HG02623 (cell line): ENCODE results near the gene IBA57.
"Not testable (repeated sequence)": the region's sequence is repeated elsewhere in the genome, so short reads cannot be mapped to it uniquely, and the experiment has no call there.

Experiments
- ATAC-seq: cut with Tn5 transposase; IDR thresholded peaks from one replicate; pipeline ENCODE4 v1.9.1; 2021; ENCODE audit warnings: moderate library complexity; ENCODE audit not compliant: unreplicated experiment

The IBA57 gene

GRCh38 chr1:228184152-228184551 lies 18.5 kb downstream of the IBA57 start:
- no peak for ATAC-seq

GRCh38 chr1:228185641-228185965 lies 20.0 kb downstream of the IBA57 start:
- ATAC-seq = no peak

- not testable (repeated sequence) for ATAC-seq
Observed at GRCh38 chr1:228188249-228188648, 22.6 kb downstream of the IBA57 start.

GRCh38 chr1:228190182-228190581 lies 24.6 kb downstream of the IBA57 start:
- ATAC-seq = no peak

- ATAC-seq = no peak
Observed at GRCh38 chr1:228190778-228191177, 25.2 kb downstream of the IBA57 start.

GRCh38 chr1:228194436-228194835 lies 28.8 kb downstream of the IBA57 start:
- ATAC-seq = no peak

- ATAC-seq = no peak
Observed at GRCh38 chr1:228194921-228195812, 29.6 kb downstream of the IBA57 start.

GRCh38 chr1:228197555-228198147 lies 32.0 kb downstream of the IBA57 start:
- ATAC-seq = no peak

- no peak for ATAC-seq
Observed at GRCh38 chr1:228198977-228199590, 33.5 kb downstream of the IBA57 start.

- no peak for ATAC-seq
Observed at GRCh38 chr1:228204958-228205357, 39.4 kb downstream of the IBA57 start.

- ATAC-seq = no peak
Observed at GRCh38 chr1:228205526-228206436, 40.2 kb downstream of the IBA57 start.

- no peak for ATAC-seq
Observed at GRCh38 chr1:228206582-228207351, 41.2 kb downstream of the IBA57 start.

- ATAC-seq = no peak
Observed at GRCh38 chr1:228207381-228207810, 41.8 kb downstream of the IBA57 start.

GRCh38 chr1:228207851-228208821 lies 42.5 kb downstream of the IBA57 start, which contains the start of gene OBSCN:
OBSCN (plus strand) TSS chr1:228208044; CDS start chr1:228211784, 3,740 bp downstream.
- no peak for ATAC-seq

GRCh38 chr1:228208831-228209551 lies 43.4 kb downstream of the IBA57 start:
- ATAC-seq = no peak

GRCh38 chr1:228209657-228210056 lies 44.1 kb downstream of the IBA57 start:
- no peak for ATAC-seq

GRCh38 chr1:228210076-228210651 lies 44.6 kb downstream of the IBA57 start:
- no peak for ATAC-seq
